ENCODE results near the gene HPS1. TPM values are rescaled to one million over a fixed set of nuclear protein-coding genes. Genes with fewer than 3 reads are reported as not detected.

Gene HPS1
- total RNA-seq, 1 experiment from 2014 or later, result 19.1 TPM

- Histone ChIP-seq H3K9ac (ENCODE audit: low read length) (no peak overlapping the region), H3K36me3 (ENCODE audit: low read depth, low read length) (no peaks in the 10 kb centered on the region), H3K4me3 (ENCODE audit: low read length) (no peak overlapping the region), H3K27me3 (ENCODE audit: low read length) (no peaks in the 10 kb centered on the region), H2AFZ (ENCODE audit: low read length) (no peak overlapping the region), H3F3A (ENCODE audit: low read length, unreplicated experiment) (no peaks in the 10 kb centered on the region), H3K79me2 (ENCODE audit: low read length) (no peaks in the 10 kb centered on the region), H3K9me2 (replicated peaks; ENCODE audit: low read length) (no peaks in the 10 kb centered on the region), H3K4me2 (ENCODE audit: low read length) (no peak overlapping the region), H3K27ac (ENCODE audit: low read length) (no peak overlapping the region), H3K9me3 (ENCODE audit: low read length) (no peaks in the 10 kb centered on the region), H3K4me1 (ENCODE audit: insufficient read depth, low read length) (peaks cover 2% of the 10 kb centered on the region; the same call in 1 of the 2 replicates), H4K20me1 (ENCODE audit: low read length) (no peaks in the 10 kb centered on the region)
- ChIA-PET POLR2A (ENCODE audit: unreplicated experiment) (no interaction called here), CTCF (no interaction called here)
- TF ChIP-seq EZH2phosphoT487 (IDR thresholded peaks at IDR 0.05; ENCODE audit: borderline replicate concordance, low read length), result no peak
- no peak for TF ChIP-seq EZH2 (IDR thresholded peaks at IDR 0.05; ENCODE audit: low read length, unreplicated experiment)
- TF ChIP-seq, protein P1, sequence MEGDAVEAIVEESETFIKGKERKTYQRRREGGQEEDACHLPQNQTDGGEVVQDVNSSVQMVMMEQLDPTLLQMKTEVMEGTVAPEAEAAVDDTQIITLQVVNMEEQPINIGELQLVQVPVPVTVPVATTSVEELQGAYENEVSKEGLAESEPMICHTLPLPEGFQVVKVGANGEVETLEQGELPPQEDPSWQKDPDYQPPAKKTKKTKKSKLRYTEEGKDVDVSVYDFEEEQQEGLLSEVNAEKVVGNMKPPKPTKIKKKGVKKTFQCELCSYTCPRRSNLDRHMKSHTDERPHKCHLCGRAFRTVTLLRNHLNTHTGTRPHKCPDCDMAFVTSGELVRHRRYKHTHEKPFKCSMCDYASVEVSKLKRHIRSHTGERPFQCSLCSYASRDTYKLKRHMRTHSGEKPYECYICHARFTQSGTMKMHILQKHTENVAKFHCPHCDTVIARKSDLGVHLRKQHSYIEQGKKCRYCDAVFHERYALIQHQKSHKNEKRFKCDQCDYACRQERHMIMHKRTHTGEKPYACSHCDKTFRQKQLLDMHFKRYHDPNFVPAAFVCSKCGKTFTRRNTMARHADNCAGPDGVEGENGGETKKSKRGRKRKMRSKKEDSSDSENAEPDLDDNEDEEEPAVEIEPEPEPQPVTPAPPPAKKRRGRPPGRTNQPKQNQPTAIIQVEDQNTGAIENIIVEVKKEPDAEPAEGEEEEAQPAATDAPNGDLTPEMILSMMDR (conservative IDR thresholded peaks at IDR 0.05; ENCODE audit: low read depth, low read length), result no peak
- BruUV-seq (replicated peaks), result no TSS peak
- intact Hi-C loops (cut with micrococcal nuclease), result no loop called here
- ATAC-seq (no peak), DNase-seq (no peak)
Observed at GRCh38 chr10:98420786-98421185, 25.9 kb downstream of the HPS1 start.

GRCh38 chr10:98419469-98420261, 27.1 kb downstream of the HPS1 start:
- no peaks in the 10 kb centered on the region for H3K36me3 ChIP-seq (ENCODE audit: low read depth, low read length)
- DNase-seq (no peak), ATAC-seq (no peak)
- intact Hi-C loops (cut with micrococcal nuclease), result no loop called here
- H3K4me2 ChIP-seq (ENCODE audit: low read length), result no peak overlapping the region
- CTCF ChIA-PET, result no interaction called here
- H4K20me1 ChIP-seq (ENCODE audit: low read length), result no peaks in the 10 kb centered on the region
- no peak overlapping the region for H3K9ac ChIP-seq (ENCODE audit: low read length)
- H3K9me3 ChIP-seq (ENCODE audit: low read length), result no peaks in the 10 kb centered on the region
- no peak overlapping the region for H2AFZ ChIP-seq (ENCODE audit: low read length)
- peaks cover 1% of the 10 kb centered on the region for H3K79me2 ChIP-seq (ENCODE audit: low read length)
- no peaks in the 10 kb centered on the region for H3K27me3 ChIP-seq (ENCODE audit: low read length)
- no peak overlapping the region for H3K27ac ChIP-seq (ENCODE audit: low read length)
- H3F3A ChIP-seq (ENCODE audit: low read length, unreplicated experiment), result no peaks in the 10 kb centered on the region
- no peaks in the 10 kb centered on the region for H3K9me2 ChIP-seq (replicated peaks; ENCODE audit: low read length)
- TF ChIP-seq EZH2 (IDR thresholded peaks at IDR 0.05; ENCODE audit: low read length, unreplicated experiment), result no peak
- TF ChIP-seq, protein P1 (conservative IDR thresholded peaks at IDR 0.05; ENCODE audit: low read depth, low read length), result no peak
- no peak for TF ChIP-seq EZH2phosphoT487 (IDR thresholded peaks at IDR 0.05; ENCODE audit: borderline replicate concordance, low read length)
- POLR2A ChIA-PET (ENCODE audit: unreplicated experiment), result no interaction called here
- peaks cover 10% of the 10 kb centered on the region for H3K4me1 ChIP-seq (ENCODE audit: insufficient read depth, low read length)
- no peak overlapping the region for H3K4me3 ChIP-seq (ENCODE audit: low read length)
- BruUV-seq (replicated peaks), result no TSS peak
